HepG2 (cell line): ENCODE data around the gene ZDHHC11. TPM values are rescaled to one million over a fixed set of nuclear protein-coding genes. Genes with fewer than 3 reads are reported as not detected.

Source experiments
- CCDC6 ChIP-seq: sonication (generic); formaldehyde crosslinking; IDR thresholded peaks from 2 replicates; pipeline ENCODE4 v1.8.1; 2022; ENCODE audit warnings: mild to moderate bottlenecking, missing genetic modification reagents, moderate library complexity
- CHD2 ChIP-seq: IDR thresholded peaks from 2 replicates; pipeline ENCODE4 v1.6.1; 2011; ENCODE audit warnings: low read depth, low read length, improper control_type of control experiment
- CHD4 ChIP-seq: fragments of 200-600 bp; sonication (generic); IDR thresholded peaks from 2 replicates; pipeline ENCODE4 v1.7.0; 2017; ENCODE audit warnings: mild to moderate bottlenecking, low read length, borderline replicate concordance
- GATAD1 ChIP-seq: IDR thresholded peaks from 2 replicates; pipeline ENCODE4 v1.6.1; 2016; ENCODE audit warnings: missing genetic modification reagents, missing compliant biosample characterization
- HOXA9 ChIP-seq: sonication (generic); formaldehyde crosslinking; IDR thresholded peaks from 2 replicates; pipeline ENCODE4 v1.8.1; 2022; ENCODE audit warnings: missing genetic modification reagents, mild to moderate bottlenecking, moderate library complexity, borderline replicate concordance
- IRF2 ChIP-seq: IDR thresholded peaks from 2 replicates; pipeline ENCODE4 v1.6.1; 2018; ENCODE audit warnings: missing genetic modification reagents, missing compliant biosample characterization
- JDP2 ChIP-seq: sonication (generic); formaldehyde crosslinking; IDR thresholded peaks from 2 replicates; pipeline ENCODE4 v1.8.1; 2022; ENCODE audit warnings: missing genetic modification reagents, borderline replicate concordance
- MTA1 ChIP-seq: sonication (generic); formaldehyde crosslinking; IDR thresholded peaks from 2 replicates; pipeline ENCODE4 v1.4.0; 2020; ENCODE audit warnings: missing genetic modification reagents, mild to moderate bottlenecking, borderline replicate concordance
- PHF8 ChIP-seq: sonication (generic); formaldehyde crosslinking; IDR thresholded peaks from 2 replicates; pipeline ENCODE4 v1.5.0; 2020; ENCODE audit warnings: missing genetic modification reagents
- POLR2G ChIP-seq: fragments of 200-400 bp; formaldehyde crosslinking; IDR thresholded peaks from 2 replicates; pipeline ENCODE4 v1.6.1; 2018; ENCODE audit warnings: mild to moderate bottlenecking, low read depth, low read length, moderate library complexity
- RCOR2 ChIP-seq: IDR thresholded peaks from 2 replicates; pipeline ENCODE4 v1.6.1; 2016; ENCODE audit warnings: missing biosample characterization, missing genetic modification reagents
- SALL1 ChIP-seq: sonication (generic); formaldehyde crosslinking; IDR thresholded peaks from 2 replicates; pipeline ENCODE4 v1.8.0; 2022; ENCODE audit warnings: mild to moderate bottlenecking, missing genetic modification reagents
- SAP130 ChIP-seq: IDR thresholded peaks from 2 replicates; pipeline ENCODE4 v1.6.1; 2016; ENCODE audit warnings: low read depth
- TEAD3 ChIP-seq: optimal IDR thresholded peaks from 2 replicates; pipeline ENCODE3; 2016; ENCODE audit warnings: borderline replicate concordance
- TRIM24 ChIP-seq: sonication (generic); formaldehyde crosslinking; IDR thresholded peaks from 2 replicates; pipeline ENCODE4 v1.8.0; 2022; ENCODE audit warnings: mild to moderate bottlenecking, missing genetic modification reagents
- ZFX ChIP-seq: sonication (generic); formaldehyde crosslinking; IDR thresholded peaks from 2 replicates; pipeline ENCODE4 v1.4.0; 2020; ENCODE audit warnings: mild to moderate bottlenecking, low read depth, missing genetic modification reagents, moderate library complexity
- ZNF205 ChIP-seq: IDR thresholded peaks from 2 replicates; pipeline ENCODE4 v1.6.1; 2018; ENCODE audit warnings: missing biosample characterization, missing genetic modification reagents
- ZNF432 ChIP-seq: sonication (generic); formaldehyde crosslinking; IDR thresholded peaks from 2 replicates; pipeline ENCODE4 v1.5.0; 2020; ENCODE audit warnings: missing genetic modification reagents, mild to moderate bottlenecking, borderline replicate concordance
- ZNF619 ChIP-seq: sonication (generic); formaldehyde crosslinking; IDR thresholded peaks from 2 replicates; pipeline ENCODE4 v1.4.0; 2020; ENCODE audit warnings: mild to moderate bottlenecking, missing genetic modification reagents
- ZNF7 ChIP-seq: IDR thresholded peaks from 2 replicates; pipeline ENCODE4 v1.6.1; 2016; ENCODE audit warnings: missing biosample characterization, missing genetic modification reagents
- ZNF850 ChIP-seq: sonication (generic); formaldehyde crosslinking; conservative IDR thresholded peaks from 2 replicates; pipeline ENCODE4 v1.9.0; 2021; ENCODE audit warnings: mild to moderate bottlenecking, missing genetic modification reagents
- ZSCAN20 ChIP-seq: sonication (generic); formaldehyde crosslinking; IDR thresholded peaks from 2 replicates; pipeline ENCODE4 v1.4.0; 2020; ENCODE audit warnings: missing genetic modification reagents, mild to moderate bottlenecking, borderline replicate concordance
- polyA plus RNA-seq, 8 experiments: library from polyadenylated mRNA; depleted of rRNA in 3 of 8; stranded (reverse) in 7 of 8; unstranded in 1 of 8; fragments of >200 nt; fragmentation: Illumina TruSeq in 4 of 8; extraction: Trizol in 4 of 8; gene quantifications; 2 replicates each; pipeline versions ENCODE4 v1.2.1 to v1.2.3, GENCODE V29; 2011 to 2016; ENCODE audit warnings: low read depth in 4 of 8, missing spikeins in 1 of 8, mixed read lengths in 1 of 8; ENCODE audit not compliant: insufficient read depth in 1 of 8
- total RNA-seq, 5 experiments: library from RNA; depleted of rRNA; stranded (reverse); fragments of >200 nt; fragmentation: Illumina TruSeq; extraction: Trizol; gene quantifications; 2 replicates each; pipeline ENCODE4 v1.2.3, GENCODE V29; 2016; ENCODE audit warnings: low read depth in 1 of 5
- TF ChIP-seq, protein P1 (sequence below): IDR thresholded peaks from 2 replicates; pipeline ENCODE4 v1.6.1; 2016; ENCODE audit warnings: low read depth, missing genetic modification reagents, missing compliant biosample characterization
- TF ChIP-seq, protein P2 (sequence below): sonication (generic); formaldehyde crosslinking; IDR thresholded peaks from 2 replicates; pipeline ENCODE4 v1.8.0; 2022; ENCODE audit warnings: mild to moderate bottlenecking, missing genetic modification reagents, moderate library complexity

The ZDHHC11 gene
- total and polyA plus RNA-seq, 2 of the 13 experiments (the other 11 are each of a cell fraction or from before 2014, with no cell fraction given), result 2.1 to 4.0 TPM

DNA sequence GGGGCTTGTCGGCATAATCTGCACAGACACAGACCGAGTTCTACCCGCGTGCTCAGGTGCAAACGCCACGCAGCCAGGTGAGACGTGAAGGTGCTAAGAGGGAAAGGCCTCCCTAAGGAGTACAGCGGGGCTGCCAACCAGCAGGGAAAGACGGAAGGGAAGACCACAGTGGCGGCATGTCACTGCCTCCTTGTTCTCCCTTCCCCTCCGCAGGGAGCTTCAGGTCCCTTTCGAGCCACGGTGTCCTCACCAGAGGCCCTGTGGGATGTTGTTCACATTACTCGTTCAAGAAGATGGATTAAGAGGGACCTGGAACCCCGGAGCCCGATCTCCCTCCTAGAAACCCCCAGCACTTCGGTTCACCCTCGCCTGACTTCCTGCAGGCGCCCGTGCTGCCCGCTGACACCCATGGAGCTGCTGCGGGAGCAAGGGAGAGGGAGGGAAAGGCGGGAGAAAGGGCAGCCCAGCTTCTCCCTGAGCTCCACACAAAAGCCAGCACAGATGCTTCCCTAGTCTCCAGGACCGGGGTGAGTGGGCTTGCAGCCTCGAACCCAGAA lies 41.1 kb upstream of the ZDHHC11 start (continued):
- no peak for TF ChIP-seq CHD4
- TF ChIP-seq, protein P1, sequence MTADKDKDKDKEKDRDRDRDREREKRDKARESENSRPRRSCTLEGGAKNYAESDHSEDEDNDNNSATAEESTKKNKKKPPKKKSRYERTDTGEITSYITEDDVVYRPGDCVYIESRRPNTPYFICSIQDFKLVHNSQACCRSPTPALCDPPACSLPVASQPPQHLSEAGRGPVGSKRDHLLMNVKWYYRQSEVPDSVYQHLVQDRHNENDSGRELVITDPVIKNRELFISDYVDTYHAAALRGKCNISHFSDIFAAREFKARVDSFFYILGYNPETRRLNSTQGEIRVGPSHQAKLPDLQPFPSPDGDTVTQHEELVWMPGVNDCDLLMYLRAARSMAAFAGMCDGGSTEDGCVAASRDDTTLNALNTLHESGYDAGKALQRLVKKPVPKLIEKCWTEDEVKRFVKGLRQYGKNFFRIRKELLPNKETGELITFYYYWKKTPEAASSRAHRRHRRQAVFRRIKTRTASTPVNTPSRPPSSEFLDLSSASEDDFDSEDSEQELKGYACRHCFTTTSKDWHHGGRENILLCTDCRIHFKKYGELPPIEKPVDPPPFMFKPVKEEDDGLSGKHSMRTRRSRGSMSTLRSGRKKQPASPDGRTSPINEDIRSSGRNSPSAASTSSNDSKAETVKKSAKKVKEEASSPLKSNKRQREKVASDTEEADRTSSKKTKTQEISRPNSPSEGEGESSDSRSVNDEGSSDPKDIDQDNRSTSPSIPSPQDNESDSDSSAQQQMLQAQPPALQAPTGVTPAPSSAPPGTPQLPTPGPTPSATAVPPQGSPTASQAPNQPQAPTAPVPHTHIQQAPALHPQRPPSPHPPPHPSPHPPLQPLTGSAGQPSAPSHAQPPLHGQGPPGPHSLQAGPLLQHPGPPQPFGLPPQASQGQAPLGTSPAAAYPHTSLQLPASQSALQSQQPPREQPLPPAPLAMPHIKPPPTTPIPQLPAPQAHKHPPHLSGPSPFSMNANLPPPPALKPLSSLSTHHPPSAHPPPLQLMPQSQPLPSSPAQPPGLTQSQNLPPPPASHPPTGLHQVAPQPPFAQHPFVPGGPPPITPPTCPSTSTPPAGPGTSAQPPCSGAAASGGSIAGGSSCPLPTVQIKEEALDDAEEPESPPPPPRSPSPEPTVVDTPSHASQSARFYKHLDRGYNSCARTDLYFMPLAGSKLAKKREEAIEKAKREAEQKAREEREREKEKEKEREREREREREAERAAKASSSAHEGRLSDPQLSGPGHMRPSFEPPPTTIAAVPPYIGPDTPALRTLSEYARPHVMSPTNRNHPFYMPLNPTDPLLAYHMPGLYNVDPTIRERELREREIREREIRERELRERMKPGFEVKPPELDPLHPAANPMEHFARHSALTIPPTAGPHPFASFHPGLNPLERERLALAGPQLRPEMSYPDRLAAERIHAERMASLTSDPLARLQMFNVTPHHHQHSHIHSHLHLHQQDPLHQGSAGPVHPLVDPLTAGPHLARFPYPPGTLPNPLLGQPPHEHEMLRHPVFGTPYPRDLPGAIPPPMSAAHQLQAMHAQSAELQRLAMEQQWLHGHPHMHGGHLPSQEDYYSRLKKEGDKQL (CRISPR knock-in tag), result no peak
- no peak for TF ChIP-seq SALL1
- no peak for TF ChIP-seq GATAD1 (CRISPR knock-in tag)
- TF ChIP-seq CHD2, result no peak
- TF ChIP-seq TRIM24 (CRISPR knock-in tag), result no peak
- no peak for TF ChIP-seq JDP2 (CRISPR knock-in tag)
- TF ChIP-seq ZSCAN20 (CRISPR knock-in tag), result no peak
- no peak for TF ChIP-seq TEAD3
- TF ChIP-seq, protein P2, sequence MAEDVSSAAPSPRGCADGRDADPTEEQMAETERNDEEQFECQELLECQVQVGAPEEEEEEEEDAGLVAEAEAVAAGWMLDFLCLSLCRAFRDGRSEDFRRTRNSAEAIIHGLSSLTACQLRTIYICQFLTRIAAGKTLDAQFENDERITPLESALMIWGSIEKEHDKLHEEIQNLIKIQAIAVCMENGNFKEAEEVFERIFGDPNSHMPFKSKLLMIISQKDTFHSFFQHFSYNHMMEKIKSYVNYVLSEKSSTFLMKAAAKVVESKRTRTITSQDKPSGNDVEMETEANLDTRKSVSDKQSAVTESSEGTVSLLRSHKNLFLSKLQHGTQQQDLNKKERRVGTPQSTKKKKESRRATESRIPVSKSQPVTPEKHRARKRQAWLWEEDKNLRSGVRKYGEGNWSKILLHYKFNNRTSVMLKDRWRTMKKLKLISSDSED (CRISPR knock-in tag), result no peak
- TF ChIP-seq RCOR2, result no peak
- no peak for TF ChIP-seq ZNF432
- no peak for TF ChIP-seq SAP130 (CRISPR knock-in tag)
- TF ChIP-seq ZNF619 (CRISPR knock-in tag), result 0 out of 2 replicates have a peak, but pooled peaks have one; percentile 21
- no peak for TF ChIP-seq ZNF205
- TF ChIP-seq ZNF7 (CRISPR knock-in tag), result no peak
- TF ChIP-seq MTA1 (CRISPR knock-in tag), result no peak
- TF ChIP-seq HOXA9, result no peak
- TF ChIP-seq ZFX, result no peak
- TF ChIP-seq CCDC6 (CRISPR knock-in tag), result no peak
- no peak for TF ChIP-seq PHF8 (CRISPR knock-in tag)
- 0 out of 2 replicates have a peak, but pooled peaks have one; percentile 1 for TF ChIP-seq IRF2
- no peak for TF ChIP-seq POLR2G
- TF ChIP-seq ZNF850 (CRISPR knock-in tag), result no peak
